Endothelial cell of umbilical vein (primary cell): ENCODE data around the gene GPR135. TPM values are rescaled to one million over a fixed set of nuclear protein-coding genes. Genes with fewer than 3 reads are reported as not detected.

Experiments used
- BruUV-seq: library from RNA; stranded (reverse); fragments of 400-500 nt; replicated peaks from 2 replicates; lab custom pipeline; 2021; lab: Mats Ljungman, UMichigan
- CTCF ChIA-PET: fragments of 300-600, 350-600 bp; sonication (Branson Sonifier 250); formaldehyde crosslinking; loops from one replicate; lab custom pipeline; 2021; ENCODE audit warnings: antibody characterized with exemption, inconsistent platforms; lab: Charles Lee
- POLR2A ChIA-PET: fragments of 300-600, 350-600 bp; sonication (Branson Sonifier 250); formaldehyde crosslinking; loops from one replicate; lab custom pipeline; 2021; ENCODE audit warnings: antibody characterized with exemption, inconsistent platforms; lab: Charles Lee
- DNase-seq: peaks from one replicate; pipeline ENCODE4 v3.0.0-alpha.2; 2011; ENCODE audit warnings: low read depth, low spot score
- FAIRE-seq: peaks from 2 replicates; lab custom pipeline; 2011; peaks lifted over from hg19 to GRCh38; lab: Jason Lieb, UNC
- H2AFZ ChIP-seq: 2 replicates; pipeline ENCODE4 v1.6.0; 2012; ENCODE audit warnings: low read depth, low read length, control low read depth, inconsistent platforms
- H3K27ac ChIP-seq: 2 replicates; pipeline ENCODE4 v1.5.1; 2011; ENCODE audit warnings: low read depth, mild to moderate bottlenecking, control low read depth, low read length, moderate library complexity; ENCODE audit not compliant: insufficient read depth
- H3K27me3 ChIP-seq, 2 experiments: 2 replicates each; pipeline versions ENCODE4 v1.6.0 to v1.6.1; 2011; ENCODE audit warnings: low read length in 2 of 2, mixed read lengths in 1 of 2; ENCODE audit not compliant: control insufficient read depth in 2 of 2, insufficient read depth in 2 of 2
- H3K36me3 ChIP-seq, 2 experiments: 2 replicates in 1 of 2; 3 replicates in 1 of 2; pipeline ENCODE4 v1.5.1; 2011; ENCODE audit warnings: low read length in 2 of 2, mild to moderate bottlenecking in 1 of 2, moderate library complexity in 1 of 2; ENCODE audit not compliant: control insufficient read depth in 2 of 2, insufficient read depth in 2 of 2; ENCODE audit errors: extremely low read depth in 1 of 2
- H3K4me1 ChIP-seq: 3 replicates; pipeline ENCODE4 v1.5.1; 2011; ENCODE audit warnings: mild to moderate bottlenecking, low read length; ENCODE audit not compliant: control insufficient read depth, insufficient read depth; ENCODE audit errors: extremely low read depth
- H3K4me2 ChIP-seq: 2 replicates; pipeline ENCODE4 v1.6.1; 2011; ENCODE audit warnings: low read length, control low read depth, mixed read lengths; ENCODE audit not compliant: insufficient read depth
- H3K4me3 ChIP-seq, 3 experiments: fragments of 200-600 bp in 1 of 3; sonication (generic), shearing (Covaris generic) in 1 of 3; replicated peaks in 1 of 3; 2 replicates each; pipeline ENCODE4 v1.5.1; 2011 to 2016; ENCODE audit warnings: control low read depth in 3 of 3, low read length in 3 of 3, mild to moderate bottlenecking in 2 of 3, inconsistent platforms in 1 of 3, low read depth in 1 of 3, moderate library complexity in 1 of 3; ENCODE audit not compliant: insufficient read depth in 1 of 3
- H3K79me2 ChIP-seq: 2 replicates; pipeline ENCODE4 v1.6.0; 2012; ENCODE audit warnings: low read length, inconsistent platforms; ENCODE audit not compliant: control insufficient read depth, insufficient read depth
- H3K9ac ChIP-seq: replicated peaks from 2 replicates; pipeline ENCODE3; 2011; ENCODE audit warnings: low read length, control low read depth; ENCODE audit not compliant: insufficient read depth; ENCODE audit errors: extremely low read depth
- H3K9me1 ChIP-seq: replicated peaks from 3 replicates; pipeline ENCODE4 v1.6.0; 2011; ENCODE audit warnings: mild to moderate bottlenecking, low read length; ENCODE audit not compliant: control insufficient read depth, insufficient read depth; ENCODE audit errors: extremely low read depth
- H3K9me3 ChIP-seq: replicated peaks from 2 replicates; pipeline ENCODE4 v1.5.1; 2012; ENCODE audit warnings: low read length, inconsistent platforms; ENCODE audit not compliant: control insufficient read depth, insufficient read depth
- H4K20me1 ChIP-seq: replicated peaks from 2 replicates; pipeline ENCODE3; 2011; ENCODE audit warnings: mild to moderate bottlenecking, low read length; ENCODE audit not compliant: control insufficient read depth, insufficient read depth; ENCODE audit errors: extremely low read depth
- EZH2 ChIP-seq: IDR thresholded peaks from 2 replicates; pipeline ENCODE4 v1.6.1; 2012; ENCODE audit warnings: borderline replicate concordance, low read depth, mild to moderate bottlenecking, moderate library complexity, low read length, inconsistent platforms; ENCODE audit not compliant: severe bottlenecking
- FOS ChIP-seq: IDR thresholded peaks from 2 replicates; pipeline ENCODE4 v1.6.1; 2011; ENCODE audit warnings: mild to moderate bottlenecking, low read length, moderate library complexity, borderline replicate concordance; ENCODE audit not compliant: insufficient read depth
- GATA2 ChIP-seq: IDR thresholded peaks from 2 replicates; pipeline ENCODE4 v1.7.0; 2011; ENCODE audit warnings: low read depth, mild to moderate bottlenecking, moderate library complexity, mixed read lengths, low read length; ENCODE audit not compliant: insufficient read length, insufficient read depth
- JUN ChIP-seq: IDR thresholded peaks from 2 replicates; pipeline ENCODE4 v1.6.1; 2011; ENCODE audit warnings: borderline replicate concordance, low read depth; ENCODE audit not compliant: insufficient read length, insufficient read depth
- MYC ChIP-seq: IDR thresholded peaks from one replicate; pipeline ENCODE4 v1.6.1; 2011; ENCODE audit warnings: mild to moderate bottlenecking, low read depth, low read length
- POLR2A ChIP-seq: IDR thresholded peaks from 2 replicates; pipeline ENCODE4 v1.6.1; 2012; ENCODE audit warnings: low read depth, mild to moderate bottlenecking, control low read depth, low read length
- POLR2AphosphoS5 ChIP-seq: IDR thresholded peaks from 2 replicates; pipeline ENCODE4 v1.6.1; 2012; ENCODE audit warnings: low read depth, mild to moderate bottlenecking, control low read depth, low read length, moderate library complexity; ENCODE audit not compliant: insufficient read depth
- dilution Hi-C: fragments of 300-500 bp; cut with MboI; formaldehyde crosslinking; loops from one replicate; pipeline ENCODE4 v1.15.0; 2019; ENCODE audit warnings: low sequenced_read_pairs; ENCODE audit not compliant: extremely low pct_ligation_motif_present
- intact Hi-C: fragments of 100-400 bp; cut with micrococcal nuclease; formaldehyde crosslinking; loops from one replicate; pipeline ENCODE4 v1.10.0; 2022
- polyA plus RNA-seq, 4 experiments: library from polyadenylated mRNA; depleted of rRNA in 3 of 4; stranded (reverse) in 3 of 4; unstranded in 1 of 4; fragments of >200 nt; gene quantifications; 2 replicates each; pipeline versions ENCODE4 v1.2.1 to v1.2.3, GENCODE V29; 2011 to 2012; ENCODE audit warnings: missing spikeins in 1 of 4
- total RNA-seq: library from RNA; stranded (reverse); gene quantifications from 2 replicates; pipeline ENCODE4 v1.2.3, GENCODE V29; 2021
- TF ChIP-seq, protein P1 (sequence below), 2 donors: IDR thresholded peaks; 1 replicate in 1 of 2; 2 replicates in 1 of 2; pipeline ENCODE4 v1.5.1; 2011; ENCODE audit warnings: low read length in 2 of 2, mild to moderate bottlenecking in 2 of 2, moderate library complexity in 2 of 2, control low read depth in 1 of 2, inconsistent platforms in 1 of 2, low read depth in 1 of 2; ENCODE audit not compliant: insufficient read depth in 1 of 2; ENCODE audit errors: extremely low read depth in 1 of 2
- TF ChIP-seq, protein P2 (sequence below): IDR thresholded peaks from 2 replicates; pipeline ENCODE4 v1.6.1; 2011; ENCODE audit not compliant: insufficient read depth, insufficient read length

GPR135 gene
- total and polyA plus RNA-seq, 2 donors (not counting 3 experiments of a cell fraction or from before 2014, with no cell fraction given): 0.80 to 3.4 TPM

DNA sequence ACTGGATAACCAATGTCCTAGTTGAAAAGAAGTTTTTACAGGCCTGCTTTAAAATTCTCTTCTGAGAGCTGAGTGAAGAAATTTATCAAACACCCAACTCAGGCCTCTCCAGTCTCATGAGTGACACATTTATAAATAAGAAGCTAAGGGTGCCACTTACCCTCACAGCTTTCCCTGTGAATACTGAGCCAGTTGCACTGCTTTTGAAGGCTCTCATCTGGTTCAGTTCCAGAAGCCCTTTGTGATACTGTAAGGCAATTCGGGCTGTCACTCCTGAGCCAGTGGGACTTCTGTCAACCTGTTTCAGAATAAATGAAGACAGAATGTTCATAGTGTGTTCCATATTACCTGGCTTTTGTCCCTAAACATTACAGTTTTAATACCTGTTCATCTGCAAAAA, 10.5 kb upstream of the GPR135 start:
- Histone ChIP-seq H3K4me1 (peaks cover under 1% of the 10 kb centered on the region), H3K9me3 (no peaks in the 10 kb centered on the region), H4K20me1 (no peaks in the 10 kb centered on the region), H3K9me1 (no peaks in the 10 kb centered on the region), H3K4me2 (no peak overlapping the region), H3K27me3 (no peaks in the 10 kb centered on the region), H3K27ac (no peak overlapping the region), H3K4me3 (no peak overlapping the region), H2AFZ (no peak overlapping the region), H3K36me3 (peaks cover 3 to 35% of the 10 kb centered on the region in 2 experiments), H3K79me2 (peaks cover 19% of the 10 kb centered on the region), H3K9ac (no peak overlapping the region)
- CTCF ChIA-PET: interaction anchor here (3.9 kb wide), 1 partner anchor 8 kb away, joined by 24 read pairs; the partner anchor contains the start of genes JKAMP and L3HYPDH
- no peak for DNase-seq
- POLR2A ChIA-PET: no interaction called here
- FAIRE-seq: no peak
- intact Hi-C loops (no loop called here), dilution Hi-C loops (no loop called here)
- BruUV-seq: no TSS peak
- TF ChIP-seq POLR2A (no peak), JUN (no peak), FOS (no peak), MYC (no peak), GATA2 (no peak), EZH2 (no peak), POLR2AphosphoS5 (no peak)
- TF ChIP-seq, protein P1, sequence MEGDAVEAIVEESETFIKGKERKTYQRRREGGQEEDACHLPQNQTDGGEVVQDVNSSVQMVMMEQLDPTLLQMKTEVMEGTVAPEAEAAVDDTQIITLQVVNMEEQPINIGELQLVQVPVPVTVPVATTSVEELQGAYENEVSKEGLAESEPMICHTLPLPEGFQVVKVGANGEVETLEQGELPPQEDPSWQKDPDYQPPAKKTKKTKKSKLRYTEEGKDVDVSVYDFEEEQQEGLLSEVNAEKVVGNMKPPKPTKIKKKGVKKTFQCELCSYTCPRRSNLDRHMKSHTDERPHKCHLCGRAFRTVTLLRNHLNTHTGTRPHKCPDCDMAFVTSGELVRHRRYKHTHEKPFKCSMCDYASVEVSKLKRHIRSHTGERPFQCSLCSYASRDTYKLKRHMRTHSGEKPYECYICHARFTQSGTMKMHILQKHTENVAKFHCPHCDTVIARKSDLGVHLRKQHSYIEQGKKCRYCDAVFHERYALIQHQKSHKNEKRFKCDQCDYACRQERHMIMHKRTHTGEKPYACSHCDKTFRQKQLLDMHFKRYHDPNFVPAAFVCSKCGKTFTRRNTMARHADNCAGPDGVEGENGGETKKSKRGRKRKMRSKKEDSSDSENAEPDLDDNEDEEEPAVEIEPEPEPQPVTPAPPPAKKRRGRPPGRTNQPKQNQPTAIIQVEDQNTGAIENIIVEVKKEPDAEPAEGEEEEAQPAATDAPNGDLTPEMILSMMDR (IDR thresholded peaks at IDR 0.05; ENCODE audit: extremely low read depth in 1 of 2, insufficient read depth in 1 of 2, low read depth in 1 of 2, low read length in 2 of 2): no peak
- TF ChIP-seq, protein P2, sequence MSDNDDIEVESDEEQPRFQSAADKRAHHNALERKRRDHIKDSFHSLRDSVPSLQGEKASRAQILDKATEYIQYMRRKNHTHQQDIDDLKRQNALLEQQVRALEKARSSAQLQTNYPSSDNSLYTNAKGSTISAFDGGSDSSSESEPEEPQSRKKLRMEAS: no peak
